Peyer's patch (tissue), 4 donors: Measurements from ENCODE around the gene SAPCD1. TPM values are rescaled to one million over a fixed set of nuclear protein-coding genes. Genes with fewer than 3 reads are reported as not detected.

Source experiments
- DNase-seq, 3 donors: peaks; one replicate each; pipeline ENCODE4 v3.0.0-alpha.2; 2017 to 2019
- H3K27ac ChIP-seq, 4 donors: fragments of 200-600 bp; sonication (generic); one replicate each; pipeline ENCODE4 v1.5.1; 2016 to 2019
- H3K27me3 ChIP-seq, 2 donors: fragments of 200-600 bp; sonication (generic); one replicate each; pipeline ENCODE4 v1.5.1; 2019
- H3K36me3 ChIP-seq, 3 donors: fragments of 200-600 bp; sonication (generic); one replicate each; pipeline ENCODE4 v1.5.1; 2016 to 2019
- H3K4me1 ChIP-seq, 4 donors: fragments of 200-600 bp; sonication (generic); one replicate each; pipeline ENCODE4 v1.5.1; 2016 to 2019
- H3K4me3 ChIP-seq, 4 donors: fragments of 200-600 bp; sonication (generic); 1 replicate in 3 of 4; 2 replicates in 1 of 4; pipeline ENCODE4 v1.5.1; 2016 to 2019; ENCODE audit warnings: mild to moderate bottlenecking in 1 of 4
- H3K9me3 ChIP-seq, 4 donors: fragments of 200-600 bp; sonication (generic); one replicate each; pipeline ENCODE4 v1.5.1; 2016 to 2019; ENCODE audit warnings: mild to moderate bottlenecking in 1 of 4
- CTCF ChIP-seq, 6 experiments: fragments of 450-650 bp in 4 of 6; fragments of 200-600 bp in 2 of 6; sonication (generic) in 1 of 6; IDR thresholded peaks; one replicate each; pipeline ENCODE4 v1.5.1; 2017 to 2019; ENCODE audit warnings: antibody characterized with exemption in 6 of 6, mild to moderate bottlenecking in 3 of 6, moderate library complexity in 1 of 6
- POLR2A ChIP-seq, 2 donors: fragments of 450-650 bp; IDR thresholded peaks; one replicate each; pipeline ENCODE4 v1.5.1; 2017; ENCODE audit warnings: antibody characterized with exemption in 2 of 2, mild to moderate bottlenecking in 2 of 2, moderate library complexity in 2 of 2
- total RNA-seq, 4 donors: library from RNA; depleted of rRNA; stranded (reverse); fragments of >200 nt; gene quantifications; one replicate each; pipeline ENCODE4 v1.1.0, GENCODE V29; 2016

Gene SAPCD1
- total RNA-seq, 4 donors from 2014 or later, result 6.6 to 10.3 (median 9.5) TPM

- peaks cover 0 to 47% (median 0%) of the 10 kb centered on the region in 3 donors for H3K36me3 ChIP-seq
- TF ChIP-seq CTCF (IDR thresholded peaks at IDR 0.05) (no peak), POLR2A (IDR thresholded peaks at IDR 0.05) (no peak)
Observed at GRCh38 chr6:31777667-31778050, 15.2 kb downstream of the SAPCD1 start.

GRCh38 chr6:31778193-31778592 lies 15.7 kb downstream of the SAPCD1 start:
- no peak for TF ChIP-seq CTCF (IDR thresholded peaks at IDR 0.05)
- H3K9me3 ChIP-seq, result no peaks in the 10 kb centered on the region
- no peaks in the 10 kb centered on the region for H3K27me3 ChIP-seq
- peaks cover 0 to 53% (median 0%) of the 10 kb centered on the region in 3 donors for H3K36me3 ChIP-seq
- H3K4me3 ChIP-seq, result no peak overlapping the region
- peaks cover 0 to 25% (median 6%) of the 10 kb centered on the region in 4 donors for H3K4me1 ChIP-seq
- peak overlapping the region in 1 of 4 donors; percentile 76 for H3K27ac ChIP-seq
- DNase-seq, result no peak

More at GRCh38 chr6:31777667-31778050, 15.2 kb downstream of the SAPCD1 start:
- peaks cover 0 to 30% (median 8%) of the 10 kb centered on the region in 4 donors for H3K4me1 ChIP-seq
- H3K4me3 ChIP-seq, result no peak overlapping the region
- H3K27me3 ChIP-seq, result no peaks in the 10 kb centered on the region
- H3K9me3 ChIP-seq, result no peaks in the 10 kb centered on the region
- peak overlapping the region; percentile 45 to 76 (median 56) for H3K27ac ChIP-seq
- DNase-seq, result no peak

GRCh38 chr6:31778999-31779885 lies 16.8 kb downstream of the SAPCD1 start:
- Histone ChIP-seq H3K4me1 (peaks cover 0 to 22% (median 6%) of the 10 kb centered on the region in 4 donors), H3K27ac (no peak overlapping the region), H3K27me3 (no peaks in the 10 kb centered on the region), H3K36me3 (peaks cover 0 to 61% (median 0%) of the 10 kb centered on the region in 3 donors), H3K4me3 (no peak overlapping the region), H3K9me3 (no peaks in the 10 kb centered on the region)
- no peak for DNase-seq
- TF ChIP-seq CTCF (IDR thresholded peaks at IDR 0.05), result no peak
- TF ChIP-seq POLR2A (IDR thresholded peaks at IDR 0.05), result no peak

GRCh38 chr6:31779908-31780307 lies 17.5 kb downstream of the SAPCD1 start:
- Histone ChIP-seq H3K9me3 (no peaks in the 10 kb centered on the region), H3K36me3 (peaks cover 0 to 68% (median 0%) of the 10 kb centered on the region in 3 donors), H3K27ac (no peak overlapping the region)

More at GRCh38 chr6:31779908-31780307, 17.5 kb downstream of the SAPCD1 start:
- TF ChIP-seq POLR2A (IDR thresholded peaks at IDR 0.05) (no peak), CTCF (IDR thresholded peaks at IDR 0.05) (no peak)
- Histone ChIP-seq H3K27me3 (no peaks in the 10 kb centered on the region), H3K4me3 (no peak overlapping the region), H3K4me1 (peaks cover 0 to 22% (median 6%) of the 10 kb centered on the region in 4 donors)
- DNase-seq, result no peak
